Large intestine (tissue), 3 donors: ENCODE measurements around the gene ADGRL2. TPM values are rescaled to one million over a fixed set of nuclear protein-coding genes. Genes with fewer than 3 reads are reported as not detected.
"Not testable (repeated sequence)": the region's sequence is repeated elsewhere in the genome, so short reads cannot be mapped to it uniquely, and the experiment has no call there.

ENCODE experiments used
- DNase-seq, 2 donors: peaks; one replicate each; pipeline versions ENCODE4 v3.0.0 to v3.0.0-alpha.2; 2013
- H3K27ac ChIP-seq: one replicate; pipeline ENCODE4 v1.5.1; 2013; ENCODE audit warnings: low read length
- H3K27me3 ChIP-seq: 2 replicates; pipeline ENCODE4 v1.6.1; 2013; ENCODE audit warnings: low read length; ENCODE audit not compliant: control insufficient read depth, insufficient read depth
- H3K36me3 ChIP-seq: 2 replicates; pipeline ENCODE4 v1.6.1; 2013; ENCODE audit warnings: low read length; ENCODE audit not compliant: control insufficient read depth, insufficient read depth
- H3K4me1 ChIP-seq: one replicate; pipeline ENCODE4 v1.6.1; 2013; ENCODE audit warnings: low read length; ENCODE audit not compliant: control insufficient read depth, insufficient read depth
- H3K4me3 ChIP-seq: one replicate; pipeline ENCODE4 v1.5.1; 2013; ENCODE audit warnings: low read length
- H3K9me3 ChIP-seq: one replicate; pipeline ENCODE4 v1.6.1; 2013; ENCODE audit warnings: mild to moderate bottlenecking, low read depth, low read length, moderate library complexity; ENCODE audit not compliant: control insufficient read depth
- WGBS: methylation state at CpG from one replicate; pipeline ENCODE4 v1.1.5; 2013; ENCODE audit warnings: low lambda C conversion rate; ENCODE audit not compliant: insufficient coverage; 5-methylcytosine and 5-hydroxymethylcytosine counted together
- polyA plus RNA-seq: library from polyadenylated mRNA; unstranded; fragments of 120-200 nt; gene quantifications from one replicate; pipeline ENCODE4 v1.2.1, GENCODE V29; 2013

ADGRL2 gene
- polyA plus RNA-seq, 1 donor, result 60.9 TPM

- no peak for DNase-seq
- peaks cover 6% of the 10 kb centered on the region for H3K4me1 ChIP-seq
- H3K36me3 ChIP-seq, result no peaks in the 10 kb centered on the region
- H3K9me3 ChIP-seq, result no peaks in the 10 kb centered on the region
- H3K27ac ChIP-seq, result no peak overlapping the region
- WGBS, result 100% methylated on average over 1 of the region's 1 CpG
- no peaks in the 10 kb centered on the region for H3K27me3 ChIP-seq
- H3K4me3 ChIP-seq, result no peak overlapping the region
These were observed 73.2 kb downstream of the ADGRL2 start for GRCh38 chr1:81873946-81874345.

- H3K4me1 ChIP-seq, result peaks cover 6% of the 10 kb centered on the region
- DNase-seq, result no peak
- no peak overlapping the region for H3K27ac ChIP-seq
- no peaks in the 10 kb centered on the region for H3K36me3 ChIP-seq
- no peaks in the 10 kb centered on the region for H3K9me3 ChIP-seq
- no peak overlapping the region for H3K4me3 ChIP-seq
- 100% methylated on average over 1 of the region's 1 CpG for WGBS
- no peaks in the 10 kb centered on the region for H3K27me3 ChIP-seq
These were observed 73.7 kb downstream of the ADGRL2 start for GRCh38 chr1:81874461-81874860.

GRCh38 chr1:81874940-81875339 is 74.2 kb downstream of the ADGRL2 start:
- peaks cover 6% of the 10 kb centered on the region for H3K4me1 ChIP-seq
- WGBS, result no CpG with 5 or more reads among the region's 3 CpGs
- no peak for DNase-seq
- no peak overlapping the region for H3K27ac ChIP-seq
- H3K36me3 ChIP-seq, result no peaks in the 10 kb centered on the region
- no peak overlapping the region for H3K4me3 ChIP-seq
- no peaks in the 10 kb centered on the region for H3K27me3 ChIP-seq
- H3K9me3 ChIP-seq, result no peaks in the 10 kb centered on the region

- WGBS, result no CpG with 5 or more reads among the region's 2 CpGs
- Histone ChIP-seq H3K9me3 (no peaks in the 10 kb centered on the region), H3K36me3 (no peaks in the 10 kb centered on the region), H3K27me3 (no peaks in the 10 kb centered on the region), H3K27ac (no peak overlapping the region), H3K4me1 (peaks cover 6% of the 10 kb centered on the region), H3K4me3 (no peak overlapping the region)
- DNase-seq, result peak; percentile 5 to 14
These were observed 76.4 kb downstream of the ADGRL2 start for GRCh38 chr1:81876901-81877733.

- Histone ChIP-seq H3K4me3 (no peak overlapping the region), H3K4me1 (peaks cover 6% of the 10 kb centered on the region), H3K27me3 (no peaks in the 10 kb centered on the region), H3K27ac (no peak overlapping the region), H3K36me3 (no peaks in the 10 kb centered on the region), H3K9me3 (no peaks in the 10 kb centered on the region)
- no peak for DNase-seq
- WGBS, result no CpG with 5 or more reads among the region's 1 CpG
These were observed 77.2 kb downstream of the ADGRL2 start for GRCh38 chr1:81877940-81878339.

- no peak overlapping the region for H3K4me3 ChIP-seq
- H3K27me3 ChIP-seq, result no peaks in the 10 kb centered on the region
- no peak for DNase-seq
- 100% methylated on average over 1 of the region's 1 CpG for WGBS
- H3K36me3 ChIP-seq, result no peaks in the 10 kb centered on the region
- no peaks in the 10 kb centered on the region for H3K9me3 ChIP-seq
- peaks cover 6% of the 10 kb centered on the region for H3K4me1 ChIP-seq
- H3K27ac ChIP-seq, result no peak overlapping the region
These were observed 77.8 kb downstream of the ADGRL2 start for GRCh38 chr1:81878538-81878937.

- H3K9me3 ChIP-seq, result no peaks in the 10 kb centered on the region
- no peak for DNase-seq
- peaks cover 6% of the 10 kb centered on the region for H3K4me1 ChIP-seq
- WGBS, result 100% methylated on average over 1 of the region's 1 CpG
- no peaks in the 10 kb centered on the region for H3K36me3 ChIP-seq
- H3K27ac ChIP-seq, result no peak overlapping the region
- H3K4me3 ChIP-seq, result no peak overlapping the region
- no peaks in the 10 kb centered on the region for H3K27me3 ChIP-seq
These were observed 80.0 kb downstream of the ADGRL2 start for GRCh38 chr1:81880781-81881180.

GRCh38 chr1:81885291-81885690 is 84.6 kb downstream of the ADGRL2 start:
- no peak overlapping the region for H3K27ac ChIP-seq
- no CpG with 5 or more reads among the region's 4 CpGs for WGBS
- H3K9me3 ChIP-seq, result no peaks in the 10 kb centered on the region
- no peaks in the 10 kb centered on the region for H3K27me3 ChIP-seq
- no peak for DNase-seq
- H3K4me3 ChIP-seq, result no peak overlapping the region
- H3K4me1 ChIP-seq, result no peaks in the 10 kb centered on the region
- H3K36me3 ChIP-seq, result no peaks in the 10 kb centered on the region

GRCh38 chr1:81886292-81886691 is 85.6 kb downstream of the ADGRL2 start:
- not testable (repeated sequence) for H3K27me3 ChIP-seq, H3K4me1 ChIP-seq, H3K9me3 ChIP-seq, H3K4me3 ChIP-seq, H3K27ac ChIP-seq, DNase-seq, H3K36me3 ChIP-seq
- WGBS, result 60% methylated on average over 1 of the region's 6 CpGs

GRCh38 chr1:81887421-81888144 is 86.8 kb downstream of the ADGRL2 start:
- Histone ChIP-seq H3K4me1 (no peaks in the 10 kb centered on the region), H3K9me3 (no peaks in the 10 kb centered on the region), H3K36me3 (no peaks in the 10 kb centered on the region), H3K27me3 (no peaks in the 10 kb centered on the region), H3K27ac (no peak overlapping the region), H3K4me3 (no peak overlapping the region)
- DNase-seq, result no peak
- 62% methylated on average over 3 of the region's 5 CpGs for WGBS
